AG04450 (cell line): ENCODE results near the gene MSH3. TPM values are rescaled to one million over a fixed set of nuclear protein-coding genes. Genes with fewer than 3 reads are reported as not detected.

Experiments used
- CTCF ChIA-PET: fragments of 300-600, 350-600 bp; formaldehyde crosslinking; extraction: SDS; loops from one replicate; lab custom pipeline; 2022; ENCODE audit warnings: antibody characterized with exemption, inconsistent platforms; lab: Charles Lee
- POLR2A ChIA-PET: fragments of 350-600 bp; formaldehyde crosslinking; extraction: SDS; loops from one replicate; lab custom pipeline; 2021; ENCODE audit warnings: antibody characterized with exemption, inconsistent platforms; lab: Yijun Ruan, JAX
- DNase-seq: peaks from one replicate; pipeline ENCODE4 v3.0.0-alpha.2; 2011; ENCODE audit warnings: low read depth, low spot score
- H3K27ac ChIP-seq: one replicate; pipeline ENCODE4 v1.5.1; 2012; ENCODE audit warnings: low read depth, low read length, control low read depth
- H3K27me3 ChIP-seq: one replicate; pipeline ENCODE4 v1.6.0; 2012; ENCODE audit warnings: low read length; ENCODE audit not compliant: control insufficient read depth, insufficient read depth
- H3K4me3 ChIP-seq: 2 replicates; pipeline ENCODE4 v1.5.1; 2011; ENCODE audit warnings: mild to moderate bottlenecking, low read depth, low read length, control low read depth
- H3K9me3 ChIP-seq: 2 replicates; pipeline ENCODE4 v1.5.1; 2012; ENCODE audit warnings: low read length; ENCODE audit not compliant: control insufficient read depth, insufficient read depth
- CTCF ChIP-seq: IDR thresholded peaks from 2 replicates; pipeline ENCODE4 v1.5.1; 2011; ENCODE audit warnings: low read depth, low read length, control low read depth, inconsistent platforms
- polyA plus RNA-seq: library from polyadenylated mRNA; depleted of rRNA; stranded (reverse); fragments of >200 nt; gene quantifications from 2 replicates; pipeline ENCODE4 v1.2.3, GENCODE V29; 2011

Gene MSH3
- polyA plus RNA-seq, 1 experiment, result 10.8 TPM

- no peaks in the 10 kb centered on the region for H3K9me3 ChIP-seq
- no peak for TF ChIP-seq CTCF
- POLR2A ChIA-PET, result no interaction called here
- DNase-seq, result no peak
- CTCF ChIA-PET, result no interaction called here
- H3K27ac ChIP-seq, result no peak overlapping the region
- no peaks in the 10 kb centered on the region for H3K27me3 ChIP-seq
- no peak overlapping the region for H3K4me3 ChIP-seq
Observed at GRCh38 chr5:80759866-80760577, 105.6 kb downstream of the MSH3 start.

- H3K9me3 ChIP-seq, result no peaks in the 10 kb centered on the region
- DNase-seq, result no peak
- H3K4me3 ChIP-seq, result no peak overlapping the region
- TF ChIP-seq CTCF, result no peak
- no peaks in the 10 kb centered on the region for H3K27me3 ChIP-seq
- no peak overlapping the region for H3K27ac ChIP-seq
- ChIA-PET CTCF (no interaction called here), POLR2A (no interaction called here)
Observed at GRCh38 chr5:80760680-80761079, 106.2 kb downstream of the MSH3 start.

GRCh38 chr5:80761176-80761575 is 106.7 kb downstream of the MSH3 start:
- no peak for TF ChIP-seq CTCF
- no peak overlapping the region for H3K27ac ChIP-seq
- H3K9me3 ChIP-seq, result no peaks in the 10 kb centered on the region
- no peak overlapping the region for H3K4me3 ChIP-seq
- ChIA-PET POLR2A (no interaction called here), CTCF (no interaction called here)
- DNase-seq, result no peak
- H3K27me3 ChIP-seq, result no peaks in the 10 kb centered on the region

- ChIA-PET CTCF (no interaction called here), POLR2A (no interaction called here)
- Histone ChIP-seq H3K4me3 (no peak overlapping the region), H3K27ac (no peak overlapping the region), H3K27me3 (no peaks in the 10 kb centered on the region), H3K9me3 (no peaks in the 10 kb centered on the region)
- TF ChIP-seq CTCF, result no peak
- no peak for DNase-seq
Observed at GRCh38 chr5:80761966-80762365, 107.5 kb downstream of the MSH3 start.

- Histone ChIP-seq H3K27me3 (no peaks in the 10 kb centered on the region), H3K4me3 (no peak overlapping the region), H3K9me3 (no peaks in the 10 kb centered on the region), H3K27ac (no peak overlapping the region)
- no peak for TF ChIP-seq CTCF
- ChIA-PET POLR2A (no interaction called here), CTCF (no interaction called here)
- no peak for DNase-seq
Observed at GRCh38 chr5:80762573-80762972, 108.1 kb downstream of the MSH3 start.
